ENCODE data around the gene FAM240A.

Gene FAM240A

GRCh38 chr3:46624975-46625490, 12.7 kb downstream of the FAM240A start:
- in situ Hi-C loops (cut with MboI; ENCODE audit: low sequenced_read_pairs) = no loop called here

- in situ Hi-C loops (cut with MboI; ENCODE audit: low sequenced_read_pairs) = no loop called here
Observed at GRCh38 chr3:46626039-46626438, 13.7 kb downstream of the FAM240A start.

- in situ Hi-C loops (cut with MboI; ENCODE audit: low sequenced_read_pairs) = no loop called here
Observed at GRCh38 chr3:46627078-46627477, 14.8 kb downstream of the FAM240A start.

GRCh38 chr3:46628901-46629369, 16.6 kb downstream of the FAM240A start:
- in situ Hi-C loops (cut with MboI; ENCODE audit: low sequenced_read_pairs) = no loop called here

GRCh38 chr3:46629551-46630517, 17.5 kb downstream of the FAM240A start:
- in situ Hi-C loops (cut with MboI; ENCODE audit: low sequenced_read_pairs) = no loop called here

GRCh38 chr3:46632792-46633191, 20.5 kb downstream of the FAM240A start:
- in situ Hi-C loops (cut with MboI; ENCODE audit: low sequenced_read_pairs) = no loop called here

GRCh38 chr3:46634856-46635255, 22.5 kb downstream of the FAM240A start:
- in situ Hi-C loops (cut with MboI; ENCODE audit: low sequenced_read_pairs) = no loop called here

GRCh38 chr3:46639221-46639620, 26.9 kb downstream of the FAM240A start:
- in situ Hi-C loops (cut with MboI; ENCODE audit: low sequenced_read_pairs) = no loop called here

GRCh38 chr3:46640927-46641326, 28.6 kb downstream of the FAM240A start:
- in situ Hi-C loops (cut with MboI; ENCODE audit: low sequenced_read_pairs) = no loop called here

- in situ Hi-C loops (cut with MboI; ENCODE audit: low sequenced_read_pairs) = no loop called here
Observed at GRCh38 chr3:46642971-46643370, 30.6 kb downstream of the FAM240A start.

- in situ Hi-C loops (cut with MboI; ENCODE audit: low sequenced_read_pairs) = no loop called here
Observed at GRCh38 chr3:46643701-46644100, 31.4 kb downstream of the FAM240A start.

- in situ Hi-C loops (cut with MboI; ENCODE audit: low sequenced_read_pairs) = no loop called here
Observed at GRCh38 chr3:46646700-46647099, 34.4 kb downstream of the FAM240A start.

- in situ Hi-C loops (cut with MboI; ENCODE audit: low sequenced_read_pairs) = no loop called here
Observed at GRCh38 chr3:46648096-46648495, 35.8 kb downstream of the FAM240A start.

- in situ Hi-C loops (cut with MboI; ENCODE audit: low sequenced_read_pairs) = no loop called here
Observed at GRCh38 chr3:46649436-46649835, 37.1 kb downstream of the FAM240A start.

GRCh38 chr3:46651084-46651483, 38.8 kb downstream of the FAM240A start:
- in situ Hi-C loops (cut with MboI; ENCODE audit: low sequenced_read_pairs) = no loop called here

GRCh38 chr3:46655271-46655670, 42.9 kb downstream of the FAM240A start:
- in situ Hi-C loops (cut with MboI; ENCODE audit: low sequenced_read_pairs) = no loop called here

- in situ Hi-C loops (cut with MboI; ENCODE audit: low sequenced_read_pairs) = no loop called here
Observed at GRCh38 chr3:46656778-46657556, 44.6 kb downstream of the FAM240A start.

GRCh38 chr3:46659285-46659684, 47.0 kb downstream of the FAM240A start:
- in situ Hi-C loops (cut with MboI; ENCODE audit: low sequenced_read_pairs) = no loop called here

GRCh38 chr3:46660003-46660402, 47.7 kb downstream of the FAM240A start:
- in situ Hi-C loops (cut with MboI; ENCODE audit: low sequenced_read_pairs) = no loop called here

- in situ Hi-C loops (cut with MboI; ENCODE audit: low sequenced_read_pairs) = no loop called here
Observed at GRCh38 chr3:46660543-46661523, 48.5 kb downstream of the FAM240A start.

Measured in HL-60/S4 treated with phorbol 12-myristate 13-acetate at 8.2 ng/mL for 4 days and 3 days (cell line).